CD4-positive, alpha-beta memory T cell (primary cell): ENCODE data around the gene DCUN1D4. TPM values are rescaled to one million over a fixed set of nuclear protein-coding genes. Genes with fewer than 3 reads are reported as not detected.

Experiments used
- CTCF ChIA-PET: fragments of 350-600 bp; sonication (Branson Sonifier 250); formaldehyde crosslinking; loops from one replicate; lab custom pipeline; 2021; ENCODE audit warnings: inconsistent platforms; ENCODE audit not compliant: partially characterized antibody; lab: Charles Lee
- POLR2A ChIA-PET: fragments of 350-600 bp; sonication (Branson Sonifier 250); formaldehyde crosslinking; loops from one replicate; lab custom pipeline; 2021; ENCODE audit not compliant: partially characterized antibody; lab: Charles Lee
- DNase-seq, 5 donors: peaks; one replicate each; pipeline versions ENCODE4 v3.0.0 to v3.0.0-alpha.2; 2020 to 2022; ENCODE audit warnings: mixed read lengths in 1 of 5
- H3K27ac ChIP-seq: one replicate; pipeline ENCODE4 v1.7.0; 2013; ENCODE audit warnings: low read depth, low read length
- H3K27me3 ChIP-seq: 2 replicates; pipeline ENCODE4 v1.7.0; 2013; ENCODE audit warnings: mild to moderate bottlenecking, low read length, moderate library complexity; ENCODE audit not compliant: insufficient read depth
- H3K36me3 ChIP-seq: 2 replicates; pipeline ENCODE4 v1.7.0; 2013; ENCODE audit warnings: mild to moderate bottlenecking, low read length, moderate library complexity; ENCODE audit not compliant: insufficient read depth
- H3K4me1 ChIP-seq: 2 replicates; pipeline ENCODE4 v1.7.0; 2013; ENCODE audit warnings: mild to moderate bottlenecking, low read length, moderate library complexity; ENCODE audit not compliant: insufficient read depth
- H3K4me3 ChIP-seq, 2 donors: one replicate each; pipeline ENCODE4 v1.7.0; 2013; ENCODE audit warnings: low read length in 2 of 2, mild to moderate bottlenecking in 1 of 2
- H3K9me3 ChIP-seq, 2 donors: one replicate each; pipeline ENCODE4 v1.7.0; 2013; ENCODE audit warnings: low read length in 2 of 2, control low read depth in 1 of 2; ENCODE audit not compliant: control insufficient read depth in 1 of 2
- H3K27ac Mint-ChIP-seq, 7 donors: one replicate each; pipeline ENCODE4 v1.8.0; 2020 to 2021; ENCODE audit warnings: mixed read lengths in 7 of 7, mild to moderate bottlenecking in 6 of 7, inconsistent platforms in 3 of 7, moderate library complexity in 3 of 7
- H3K27me3 Mint-ChIP-seq, 2 donors: one replicate each; pipeline ENCODE4 v1.8.0; 2020 to 2021; ENCODE audit warnings: mixed read lengths in 2 of 2
- H3K36me3 Mint-ChIP-seq, 2 donors: one replicate each; pipeline ENCODE4 v1.8.0; 2020 to 2021; ENCODE audit warnings: mixed read lengths in 2 of 2, inconsistent platforms in 1 of 2, mild to moderate bottlenecking in 1 of 2
- H3K4me1 Mint-ChIP-seq, 4 donors: one replicate each; pipeline ENCODE4 v1.8.0; 2020 to 2021; ENCODE audit warnings: mixed read lengths in 4 of 4, mild to moderate bottlenecking in 1 of 4
- H3K4me3 Mint-ChIP-seq, 8 donors: one replicate each; pipeline ENCODE4 v1.8.0; 2020 to 2021; ENCODE audit warnings: mixed read lengths in 8 of 8, mild to moderate bottlenecking in 7 of 8, moderate library complexity in 6 of 8, inconsistent platforms in 3 of 8
- H3K9me3 Mint-ChIP-seq, 8 donors: one replicate each; pipeline ENCODE4 v1.8.0; 2020 to 2021; ENCODE audit warnings: mixed read lengths in 8 of 8, mild to moderate bottlenecking in 5 of 8, inconsistent platforms in 3 of 8, moderate library complexity in 1 of 8
- intact Hi-C: fragments of 100-400 bp; cut with micrococcal nuclease; formaldehyde crosslinking; loops from one replicate; pipeline ENCODE4 v1.15.1; 2023
- polyA plus RNA-seq, 2 donors: library from polyadenylated mRNA; unstranded; fragments of 300-500 nt; fragmentation: Illumina TruSeq; gene quantifications; one replicate each; pipeline ENCODE4 v1.2.3, GENCODE V29; 2021
- total RNA-seq, 2 experiments: library from RNA; stranded (reverse); gene quantifications; one replicate each; pipeline ENCODE4 v1.2.3, GENCODE V29; 2021

DCUN1D4 gene
- total and polyA plus RNA-seq, 4 experiments from 2014 or later = 13.5 to 58.9 (median 38.2) TPM

- POLR2A ChIA-PET = no interaction called here
- H3K36me3 ChIP-seq = peaks cover 26% of the 10 kb centered on the region
Observed at GRCh38 chr4:51874551-51874950, 31.6 kb downstream of the DCUN1D4 start.

GRCh38 chr4:51878431-51878830 is 35.5 kb downstream of the DCUN1D4 start:
- ChIA-PET CTCF (interaction anchor here (0.7 to 3.2 kb wide), 2 partner anchors 9 to 18 kb away, joined by 3 to 19 read pairs; no protein-coding TSS in a partner anchor), POLR2A (no interaction called here)
- H3K4me3 ChIP-seq = no peak overlapping the region
- no peaks in the 10 kb centered on the region for H3K9me3 ChIP-seq
- intact Hi-C loops = no loop called here
- peaks cover 8% of the 10 kb centered on the region for H3K36me3 ChIP-seq
- DNase-seq = no peak
- no peaks in the 10 kb centered on the region for H3K27me3 Mint-ChIP-seq
- H3K4me3 Mint-ChIP-seq = no peak overlapping the region
- no peaks in the 10 kb centered on the region for H3K27me3 ChIP-seq
- no peak overlapping the region for H3K27ac ChIP-seq
- H3K27ac Mint-ChIP-seq = peak overlapping the region in 2 of 7 donors; percentile 35 to 36
- H3K4me1 ChIP-seq = no peaks in the 10 kb centered on the region
- H3K9me3 Mint-ChIP-seq = peaks cover 0 to 4% (median 0%) of the 10 kb centered on the region in 8 donors
- H3K36me3 Mint-ChIP-seq = peaks cover 59 to 69% of the 10 kb centered on the region in 2 donors
- peaks cover 0 to 3% (median 0%) of the 10 kb centered on the region in 4 donors for H3K4me1 Mint-ChIP-seq

More at GRCh38 chr4:51874551-51874950, 31.6 kb downstream of the DCUN1D4 start:
- H3K4me1 Mint-ChIP-seq = peaks cover 0 to 2% (median 0%) of the 10 kb centered on the region in 4 donors
- Histone ChIP-seq H3K27me3 (no peaks in the 10 kb centered on the region), H3K27ac (no peak overlapping the region), H3K9me3 (no peaks in the 10 kb centered on the region), H3K4me1 (no peaks in the 10 kb centered on the region), H3K4me3 (no peak overlapping the region)
- intact Hi-C loops = no loop called here
- no peak overlapping the region for H3K27ac Mint-ChIP-seq
- no peak overlapping the region for H3K4me3 Mint-ChIP-seq
- peaks cover 0 to 4% (median 0%) of the 10 kb centered on the region in 8 donors for H3K9me3 Mint-ChIP-seq
- peaks cover 77 to 82% of the 10 kb centered on the region in 2 donors for H3K36me3 Mint-ChIP-seq
- no peaks in the 10 kb centered on the region for H3K27me3 Mint-ChIP-seq
- CTCF ChIA-PET = no interaction called here
- no peak for DNase-seq

- Mint-ChIP-seq H3K4me3 (no peak overlapping the region), H3K4me1 (peaks cover 0 to 3% (median 0%) of the 10 kb centered on the region in 4 donors), H3K9me3 (peaks cover 0 to 3% (median 0%) of the 10 kb centered on the region in 8 donors), H3K36me3 (peaks cover 46 to 58% of the 10 kb centered on the region in 2 donors), H3K27ac (peak overlapping the region in 2 of 7 donors; percentile 22 to 57), H3K27me3 (no peaks in the 10 kb centered on the region)
- Histone ChIP-seq H3K4me3 (no peak overlapping the region), H3K27me3 (no peaks in the 10 kb centered on the region), H3K36me3 (no peaks in the 10 kb centered on the region), H3K9me3 (no peaks in the 10 kb centered on the region), H3K4me1 (no peaks in the 10 kb centered on the region), H3K27ac (no peak overlapping the region)
- ChIA-PET POLR2A (no interaction called here), CTCF (interaction anchor here (3.2 kb wide), 1 partner anchor 16 kb away, joined by 19 read pairs; no protein-coding TSS in a partner anchor)
- intact Hi-C loops = no loop called here
- no peak for DNase-seq
Observed at GRCh38 chr4:51880016-51880915, 37.3 kb downstream of the DCUN1D4 start.

DNA sequence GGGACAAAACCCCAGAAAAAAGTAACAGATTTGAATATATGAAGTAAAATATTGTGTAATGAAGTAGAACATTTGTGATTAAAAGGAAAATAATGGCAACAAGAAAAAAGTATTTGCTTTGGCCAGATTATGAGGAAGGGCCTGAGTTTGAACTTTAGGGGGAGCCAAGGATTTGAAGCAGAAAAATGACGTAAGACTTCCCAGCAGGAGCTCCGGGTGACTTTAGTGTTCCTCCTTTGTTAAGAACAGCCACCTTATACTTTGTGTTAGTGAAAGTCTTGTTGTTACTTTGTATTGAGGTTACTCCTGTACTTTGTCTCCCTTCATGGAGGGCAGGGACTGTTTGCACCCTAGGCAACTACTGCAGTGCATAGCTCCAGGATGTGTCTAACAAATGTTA is 41.1 kb downstream of the DCUN1D4 start:
- POLR2A ChIA-PET = no interaction called here
- intact Hi-C loops = no loop called here
- Mint-ChIP-seq H3K9me3 (no peaks in the 10 kb centered on the region), H3K4me1 (peaks cover 0 to 3% (median 0%) of the 10 kb centered on the region in 4 donors), H3K4me3 (no peak overlapping the region), H3K36me3 (peaks cover 41 to 42% of the 10 kb centered on the region in 2 donors), H3K27me3 (no peaks in the 10 kb centered on the region), H3K27ac (peak overlapping the region in 2 of 7 donors; percentile 14 to 19)
- no peak overlapping the region for H3K27ac ChIP-seq
- no peaks in the 10 kb centered on the region for H3K4me1 ChIP-seq
- no peak overlapping the region for H3K4me3 ChIP-seq
- CTCF ChIA-PET = interaction anchor here (1.2 kb wide), 1 partner anchor 12 kb away, joined by 4 read pairs; no protein-coding TSS in a partner anchor
- no peaks in the 10 kb centered on the region for H3K36me3 ChIP-seq
- H3K27me3 ChIP-seq = no peaks in the 10 kb centered on the region
- no peak for DNase-seq
- no peaks in the 10 kb centered on the region for H3K9me3 ChIP-seq

- peak overlapping the region in 2 of 7 donors; percentile 58 to 63 for H3K27ac Mint-ChIP-seq
- Histone ChIP-seq H3K36me3 (no peaks in the 10 kb centered on the region), H3K27me3 (no peaks in the 10 kb centered on the region), H3K4me3 (no peak overlapping the region), H3K9me3 (no peaks in the 10 kb centered on the region), H3K4me1 (no peaks in the 10 kb centered on the region), H3K27ac (no peak overlapping the region)
- H3K9me3 Mint-ChIP-seq = no peaks in the 10 kb centered on the region
- peaks cover 40 to 41% of the 10 kb centered on the region in 2 donors for H3K36me3 Mint-ChIP-seq
- POLR2A ChIA-PET = no interaction called here
- no peak for DNase-seq
- CTCF ChIA-PET = interaction anchor here (1.2 kb wide), 1 partner anchor 11 kb away, joined by 4 read pairs; no protein-coding TSS in a partner anchor
- H3K4me1 Mint-ChIP-seq = peaks cover 0 to 3% (median 0%) of the 10 kb centered on the region in 4 donors
- intact Hi-C loops = no loop called here
- H3K4me3 Mint-ChIP-seq = no peak overlapping the region
- H3K27me3 Mint-ChIP-seq = no peaks in the 10 kb centered on the region
Observed at GRCh38 chr4:51884606-51885005, 41.7 kb downstream of the DCUN1D4 start.

GRCh38 chr4:51885363-51885762 is 42.4 kb downstream of the DCUN1D4 start:
- Mint-ChIP-seq H3K27me3 (no peaks in the 10 kb centered on the region), H3K4me1 (peaks cover 0 to 3% (median 0%) of the 10 kb centered on the region in 4 donors), H3K4me3 (no peak overlapping the region), H3K36me3 (peaks cover 44 to 46% of the 10 kb centered on the region in 2 donors), H3K9me3 (no peaks in the 10 kb centered on the region), H3K27ac (peak overlapping the region in 2 of 7 donors; percentile 13 to 41)
- no peak overlapping the region for H3K4me3 ChIP-seq
- no peaks in the 10 kb centered on the region for H3K27me3 ChIP-seq
- intact Hi-C loops = no loop called here
- no peaks in the 10 kb centered on the region for H3K36me3 ChIP-seq
- ChIA-PET POLR2A (no interaction called here), CTCF (no interaction called here)
- no peak for DNase-seq
- H3K9me3 ChIP-seq = no peaks in the 10 kb centered on the region
- H3K4me1 ChIP-seq = no peaks in the 10 kb centered on the region
- H3K27ac ChIP-seq = no peak overlapping the region

DNA sequence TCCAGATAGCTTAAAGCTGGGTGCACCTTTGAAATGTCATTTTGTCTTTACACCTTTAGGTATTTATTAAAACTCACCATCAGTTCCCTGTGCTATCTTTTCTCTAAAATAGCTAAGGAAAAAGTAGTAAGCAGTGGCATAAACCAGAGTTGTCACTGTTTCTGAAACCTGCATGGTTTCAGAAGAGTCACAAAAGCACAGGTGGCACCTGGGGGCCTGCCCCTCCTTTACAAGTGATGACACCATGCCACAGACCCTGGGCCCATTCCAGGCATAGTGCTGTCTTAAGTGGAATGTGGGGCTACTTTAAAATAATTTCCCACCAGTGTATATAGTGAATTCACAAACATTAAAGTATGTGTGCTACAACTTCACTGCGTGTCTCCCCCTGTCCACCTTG is 47.8 kb downstream of the DCUN1D4 start:
- ChIA-PET POLR2A (no interaction called here), CTCF (interaction anchor here (0.8 to 1.5 kb wide), 2 partner anchors 9 to 59 kb away, joined by 3 to 4 read pairs; no protein-coding TSS in a partner anchor)
- H3K27ac Mint-ChIP-seq = peak overlapping the region in 1 of 7 donors; percentile 49
- no peaks in the 10 kb centered on the region for H3K27me3 ChIP-seq
- H3K9me3 Mint-ChIP-seq = no peaks in the 10 kb centered on the region
- H3K36me3 ChIP-seq = peaks cover 12% of the 10 kb centered on the region
- no peaks in the 10 kb centered on the region for H3K4me1 ChIP-seq
- H3K36me3 Mint-ChIP-seq = peaks cover 46 to 49% of the 10 kb centered on the region in 2 donors
- H3K4me1 Mint-ChIP-seq = peaks cover 0 to 3% (median 2%) of the 10 kb centered on the region in 4 donors
- no peak for DNase-seq
- no peaks in the 10 kb centered on the region for H3K27me3 Mint-ChIP-seq
- no peak overlapping the region for H3K4me3 Mint-ChIP-seq
- H3K4me3 ChIP-seq = no peak overlapping the region
- no peak overlapping the region for H3K27ac ChIP-seq
- no peaks in the 10 kb centered on the region for H3K9me3 ChIP-seq
- intact Hi-C loops = loop anchor here (10.0 kb wide), 1 partner anchor 774 kb away; no protein-coding TSS in a partner anchor
